HCT116 (cell line): ENCODE measurements around the gene ROR2. TPM values are rescaled to one million over a fixed set of nuclear protein-coding genes. Genes with fewer than 3 reads are reported as not detected.

Experiments used
- ATAC-seq: fragments of 200-7000 bp; cut with Tn5 transposase; 2 replicates; pipeline ENCODE4 v1.9.1; 2020; ENCODE audit warnings: mild to moderate bottlenecking, moderate library complexity
- BruUV-seq: library from RNA; stranded (reverse); fragments of 400-500 nt; replicated peaks from 2 replicates; lab custom pipeline; 2021; lab: Mats Ljungman, UMichigan
- CTCF ChIA-PET: fragments of 300-600 bp; sonication (Branson Sonifier 250); formaldehyde crosslinking; loops from one replicate; lab custom pipeline; 2021; ENCODE audit warnings: antibody characterized with exemption; lab: Charles Lee
- POLR2A ChIA-PET: fragments of 300-600, 350-600 bp; sonication (Branson Sonifier 250); formaldehyde crosslinking; loops from one replicate; lab custom pipeline; 2021; ENCODE audit warnings: antibody characterized with exemption; lab: Charles Lee
- RAD21 ChIA-PET, 2 experiments: fragments of 300-600 bp; sonication (Branson Sonifier 250); formaldehyde crosslinking; loops; one replicate each; lab custom pipeline; 2023; ENCODE audit warnings: low total read pairs in 2 of 2; ENCODE audit not compliant: uncharacterized antibody in 2 of 2, unreplicated experiment in 2 of 2, low non-redundant PET in 1 of 2; lab: Charles Lee
- DNase-seq: peaks from one replicate; pipeline ENCODE4 v3.0.0-alpha.2; 2010; ENCODE audit warnings: low read depth, low spot score
- H2AFZ ChIP-seq: fragments of 200-600 bp; shearing (Covaris generic), sonication (generic); 2 replicates; pipeline ENCODE4 v1.6.1; 2017; ENCODE audit warnings: low read depth, mixed run types, mixed read lengths, antibody characterized with exemption, low read length; ENCODE audit not compliant: poor library complexity, severe bottlenecking
- H3K27ac ChIP-seq: 2 replicates; pipeline ENCODE4 v1.5.1; 2012; ENCODE audit warnings: low read depth, low read length
- H3K27me3 ChIP-seq: fragments of 200-600 bp; sonication (generic); 2 replicates; pipeline ENCODE4 v1.6.1; 2016; ENCODE audit warnings: mixed run types, low read length, mixed read lengths; ENCODE audit not compliant: insufficient read depth
- H3K36me3 ChIP-seq, 2 experiments: fragments of 200-500 bp in 1 of 2; fragments of 200-600 bp in 1 of 2; sonication (Bioruptor generic) in 1 of 2; sonication (generic) in 1 of 2; 2 replicates each; pipeline versions ENCODE4 v1.5.1 to v1.6.1; 2014 to 2016; ENCODE audit warnings: low read length in 2 of 2, inconsistent platforms in 1 of 2, mixed read lengths in 1 of 2, mixed run types in 1 of 2; ENCODE audit not compliant: insufficient read depth in 2 of 2, control insufficient read depth in 1 of 2
- H3K4me1 ChIP-seq, 2 experiments: fragments of 200-600 bp in 1 of 2; sonication (generic) in 1 of 2; 2 replicates each; pipeline versions ENCODE4 v1.5.1 to v1.6.1; 2012 to 2017; ENCODE audit warnings: low read length in 2 of 2, inconsistent platforms in 1 of 2, mild to moderate bottlenecking in 1 of 2, mixed read lengths in 1 of 2, mixed run types in 1 of 2, moderate library complexity in 1 of 2; ENCODE audit not compliant: insufficient read depth in 2 of 2, control insufficient read depth in 1 of 2
- H3K4me2 ChIP-seq: fragments of 200-600 bp; sonication (generic); 2 replicates; pipeline ENCODE4 v1.6.1; 2017; ENCODE audit warnings: mixed run types, low read length, mixed read lengths
- H3K4me3 ChIP-seq, 2 experiments: fragments of 200-600 bp in 1 of 2; sonication (generic) in 1 of 2; replicated peaks in 1 of 2; 2 replicates each; pipeline ENCODE4 v1.5.1; 2011 to 2016; ENCODE audit warnings: low read length in 2 of 2, control low read depth in 1 of 2, low read depth in 1 of 2, mild to moderate bottlenecking in 1 of 2, mixed read lengths in 1 of 2, mixed run types in 1 of 2
- H3K79me2 ChIP-seq: fragments of 200-600 bp; sonication (generic); 2 replicates; pipeline ENCODE4 v1.6.1; 2017; ENCODE audit warnings: mild to moderate bottlenecking, mixed run types, low read length, moderate library complexity, mixed read lengths; ENCODE audit not compliant: insufficient read depth
- H3K9ac ChIP-seq: fragments of 200-600 bp; sonication (generic); 2 replicates; pipeline ENCODE4 v1.6.1; 2016; ENCODE audit warnings: low read length, mixed read lengths
- H3K9me2 ChIP-seq: fragments of 200-600 bp; sonication (generic), shearing (Covaris generic); 2 replicates; pipeline ENCODE4 v1.6.1; 2017; ENCODE audit warnings: mixed run types, mild to moderate bottlenecking, moderate library complexity; ENCODE audit not compliant: insufficient read depth
- H3K9me3 ChIP-seq, 2 experiments: fragments of 200-500 bp in 1 of 2; fragments of 200-600 bp in 1 of 2; sonication (Bioruptor generic) in 1 of 2; sonication (generic) in 1 of 2; 2 replicates each; pipeline ENCODE4 v1.6.1; 2014 to 2017; ENCODE audit warnings: low read length in 2 of 2, mixed read lengths in 2 of 2, inconsistent platforms in 1 of 2, low read depth in 1 of 2, mild to moderate bottlenecking in 1 of 2, mixed run types in 1 of 2, moderate library complexity in 1 of 2; ENCODE audit not compliant: control insufficient read depth in 1 of 2, insufficient read depth in 1 of 2
- H4K20me1 ChIP-seq: fragments of 200-600 bp; sonication (generic), shearing (Covaris generic); 2 replicates; pipeline ENCODE4 v1.6.1; 2017; ENCODE audit warnings: mixed run types, mild to moderate bottlenecking, moderate library complexity; ENCODE audit not compliant: insufficient read depth
- CTCF ChIP-seq, 3 experiments: fragments of 200-600 bp in 1 of 3; sonication (generic) in 1 of 3; IDR thresholded peaks in 2 of 3; conservative IDR thresholded peaks in 1 of 3; 2 replicates each; pipeline ENCODE4 v1.5.1; 2012 to 2017; ENCODE audit warnings: low read depth in 2 of 3, low read length in 2 of 3, antibody characterized with exemption in 1 of 3, borderline replicate concordance in 1 of 3, control low read depth in 1 of 3, mild to moderate bottlenecking in 1 of 3, mixed read lengths in 1 of 3, mixed run types in 1 of 3, moderate library complexity in 1 of 3; ENCODE audit not compliant: insufficient read depth in 1 of 3
- ELF1 ChIP-seq: IDR thresholded peaks from 2 replicates; pipeline ENCODE4 v1.6.1; 2012; ENCODE audit warnings: low read depth, borderline replicate concordance
- FOSL1 ChIP-seq: IDR thresholded peaks from 2 replicates; pipeline ENCODE4 v1.6.1; 2012; ENCODE audit warnings: low read depth
- ZBTB33 ChIP-seq: IDR thresholded peaks from 2 replicates; pipeline ENCODE4 v1.6.1; 2011; ENCODE audit warnings: mild to moderate bottlenecking, low read length, moderate library complexity; ENCODE audit not compliant: insufficient replicate concordance; ENCODE audit errors: extremely low read depth
- intact Hi-C: fragments of 100-400 bp; cut with micrococcal nuclease; formaldehyde crosslinking; loops from 2 replicates; pipeline ENCODE4 v1.10.0; 2022
- total RNA-seq: library from RNA; stranded (reverse); gene quantifications from one replicate; pipeline ENCODE4 v1.2.1, GENCODE V29; 2021; ENCODE audit not compliant: unreplicated experiment

The ROR2 gene
- total RNA-seq, 1 experiment from 2014 or later: 15.7 TPM

GRCh38 chr9:91843623-91844148 is 106.3 kb downstream of the ROR2 start:
- Histone ChIP-seq H4K20me1 (peaks cover under 1% of the 10 kb centered on the region; the same call in 1 of the 2 replicates), H3K36me3 (no peaks in the 10 kb centered on the region), H3K9me2 (no peaks in the 10 kb centered on the region), H3K9ac (no peak overlapping the region), H3K27me3 (no peaks in the 10 kb centered on the region), H3K4me1 (peaks cover 6 to 7% of the 10 kb centered on the region in 2 experiments), H3K9me3 (no peaks in the 10 kb centered on the region), H2AFZ (no peak overlapping the region), H3K4me3 (no peak overlapping the region), H3K27ac (no peak overlapping the region), H3K79me2 (no peaks in the 10 kb centered on the region; the same call in 1 of the 2 replicates), H3K4me2 (no peak overlapping the region)
- CTCF ChIA-PET: no interaction called here
- POLR2A ChIA-PET: interaction anchor here (0.6 kb wide), 1 partner anchor 271 kb away, joined by 3 read pairs; the partner anchor contains the start of gene SPTLC1
- DNase-seq: no peak
- RAD21 ChIA-PET: no interaction called here
- intact Hi-C loops: no loop called here
- BruUV-seq: no TSS peak
- no peak for ATAC-seq
- no peak for TF ChIP-seq CTCF (IDR thresholded peaks at IDR 0.05 in 2 of 3, conservative IDR thresholded peaks at IDR 0.05 in 1 of 3; ENCODE audit: borderline replicate concordance in 1 of 3, insufficient read depth in 1 of 3, low read depth in 2 of 3, low read length in 2 of 3)
- TF ChIP-seq ZBTB33: no peak
- no peak for TF ChIP-seq FOSL1
- no peak for TF ChIP-seq ELF1
